SKM-1 (cell line): ENCODE measurements around the gene OR1C1.
"Not testable (repeated sequence)": the region's sequence is repeated elsewhere in the genome, so short reads cannot be mapped to it uniquely, and the experiment has no call there.

Experiments used
- DNase-seq: peaks from one replicate; lab custom pipeline; 2025; ENCODE audit not compliant: unreplicated experiment; lab: John Stamatoyannopoulos, UW

The OR1C1 gene

GRCh38 chr1:247760456-247760855 lies at the start of gene OR1C1:
Gene OR1C1, minus strand, starts transcription at chr1:247760556. Its CDS starts 2,150 bp downstream, at chr1:247758406.
- DNase-seq: no peak

GRCh38 chr1:247797518-247797917 lies 37.2 kb upstream of the OR1C1 start:
- no peak for DNase-seq

GRCh38 chr1:247769603-247770002 lies 9.2 kb upstream of the OR1C1 start:
- DNase-seq: no peak

- DNase-seq: not testable (repeated sequence)
Measured at GRCh38 chr1:247754311-247754710, 6.0 kb downstream of the OR1C1 start.

- no peak for DNase-seq
Measured at GRCh38 chr1:247749870-247750269, 10.5 kb downstream of the OR1C1 start.

- DNase-seq: no peak
Measured at GRCh38 chr1:247748041-247748440, 12.3 kb downstream of the OR1C1 start, which contains the start of gene OR14A2. Gene OR14A2, minus strand, starts transcription at chr1:247748141.

- no peak for DNase-seq
Measured at GRCh38 chr1:247747616-247748015, 12.7 kb downstream of the OR1C1 start.

GRCh38 chr1:247746391-247746935 lies 13.9 kb downstream of the OR1C1 start:
- no peak for DNase-seq

- not testable (repeated sequence) for DNase-seq
Measured at GRCh38 chr1:247742215-247742760, 18.1 kb downstream of the OR1C1 start.

GRCh38 chr1:247741756-247742155 lies 18.6 kb downstream of the OR1C1 start:
- DNase-seq: no peak

- no peak for DNase-seq
Measured at GRCh38 chr1:247740721-247741120, 19.6 kb downstream of the OR1C1 start.

GRCh38 chr1:247738315-247738714 lies 22.0 kb downstream of the OR1C1 start, which contains the start of gene OR14K1:
Gene OR14K1, plus strand, starts transcription at chr1:247738615. Its CDS starts 0 bp downstream, at chr1:247738615.
- no peak for DNase-seq

GRCh38 chr1:247721222-247721621 lies 39.1 kb downstream of the OR1C1 start:
- no peak for DNase-seq

GRCh38 chr1:247716546-247716945 lies 43.8 kb downstream of the OR1C1 start, which contains the start of gene OR6F1:
Gene OR6F1, minus strand, starts transcription at chr1:247716646. Its CDS starts 3,891 bp downstream, at chr1:247712755.
- no peak for DNase-seq

- no peak for DNase-seq
Measured at GRCh38 chr1:247713753-247714152, 46.6 kb downstream of the OR1C1 start.

GRCh38 chr1:247710681-247711080 lies 49.7 kb downstream of the OR1C1 start:
- not testable (repeated sequence) for DNase-seq
